Measurements from ENCODE around the gene PARD3.

PARD3 gene

GRCh38 chr10:34156781-34157425 lies 658.2 kb downstream of the PARD3 start:
- TF ChIP-seq POLR2AphosphoS5 (IDR thresholded peaks at IDR 0.05; ENCODE audit: low read depth, low read length), result no peak
- TF ChIP-seq FOXP2 (optimal IDR thresholded peaks at IDR 0.05; ENCODE audit: borderline replicate concordance, extremely low read depth, extremely low read length, insufficient read depth), result peak; percentile 86
- TF ChIP-seq REST (IDR thresholded peaks at IDR 0.05; ENCODE audit: insufficient read depth in 1 of 2, low read depth in 2 of 2, low read length in 2 of 2), result 0 out of 4 replicates have a peak, but pooled peaks of 1 of the 2 experiments have one; percentile 16
- no peak for TF ChIP-seq TAF1 (IDR thresholded peaks at IDR 0.05; ENCODE audit: borderline replicate concordance, insufficient read depth, low read length)
- TF ChIP-seq SIN3A (IDR thresholded peaks at IDR 0.05; ENCODE audit: borderline replicate concordance, insufficient read depth, low read length), result no peak

GRCh38 chr10:34155812-34156211 lies 659.3 kb downstream of the PARD3 start:
- TF ChIP-seq FOXP2 (optimal IDR thresholded peaks at IDR 0.05; ENCODE audit: borderline replicate concordance, extremely low read depth, extremely low read length, insufficient read depth) (no peak), POLR2AphosphoS5 (IDR thresholded peaks at IDR 0.05; ENCODE audit: low read depth, low read length) (no peak), TAF1 (IDR thresholded peaks at IDR 0.05; ENCODE audit: borderline replicate concordance, insufficient read depth, low read length) (no peak), SIN3A (IDR thresholded peaks at IDR 0.05; ENCODE audit: borderline replicate concordance, insufficient read depth, low read length) (no peak), REST (IDR thresholded peaks at IDR 0.05; ENCODE audit: insufficient read depth in 1 of 2, low read depth in 2 of 2, low read length in 2 of 2) (no peak)

GRCh38 chr10:34154383-34154900 lies 660.7 kb downstream of the PARD3 start:
- TF ChIP-seq TAF1 (IDR thresholded peaks at IDR 0.05; ENCODE audit: borderline replicate concordance, insufficient read depth, low read length) (no peak), SIN3A (IDR thresholded peaks at IDR 0.05; ENCODE audit: borderline replicate concordance, insufficient read depth, low read length) (no peak), POLR2AphosphoS5 (IDR thresholded peaks at IDR 0.05; ENCODE audit: low read depth, low read length) (no peak), FOXP2 (optimal IDR thresholded peaks at IDR 0.05; ENCODE audit: borderline replicate concordance, extremely low read depth, extremely low read length, insufficient read depth) (no peak), REST (IDR thresholded peaks at IDR 0.05; ENCODE audit: insufficient read depth in 1 of 2, low read depth in 2 of 2, low read length in 2 of 2) (no peak)

GRCh38 chr10:34153663-34154382 lies 661.3 kb downstream of the PARD3 start:
- TF ChIP-seq TAF1 (IDR thresholded peaks at IDR 0.05; ENCODE audit: borderline replicate concordance, insufficient read depth, low read length) (no peak), FOXP2 (optimal IDR thresholded peaks at IDR 0.05; ENCODE audit: borderline replicate concordance, extremely low read depth, extremely low read length, insufficient read depth) (no peak), POLR2AphosphoS5 (IDR thresholded peaks at IDR 0.05; ENCODE audit: low read depth, low read length) (no peak), REST (IDR thresholded peaks at IDR 0.05; ENCODE audit: insufficient read depth in 1 of 2, low read depth in 2 of 2, low read length in 2 of 2) (no peak), SIN3A (IDR thresholded peaks at IDR 0.05; ENCODE audit: borderline replicate concordance, insufficient read depth, low read length) (no peak)
